ENCODE measurements around the gene TMEM74B.
A peak's percentile ranks its signal among the peaks of the same experiment; 100 is the strongest.

Gene TMEM74B

DNA sequence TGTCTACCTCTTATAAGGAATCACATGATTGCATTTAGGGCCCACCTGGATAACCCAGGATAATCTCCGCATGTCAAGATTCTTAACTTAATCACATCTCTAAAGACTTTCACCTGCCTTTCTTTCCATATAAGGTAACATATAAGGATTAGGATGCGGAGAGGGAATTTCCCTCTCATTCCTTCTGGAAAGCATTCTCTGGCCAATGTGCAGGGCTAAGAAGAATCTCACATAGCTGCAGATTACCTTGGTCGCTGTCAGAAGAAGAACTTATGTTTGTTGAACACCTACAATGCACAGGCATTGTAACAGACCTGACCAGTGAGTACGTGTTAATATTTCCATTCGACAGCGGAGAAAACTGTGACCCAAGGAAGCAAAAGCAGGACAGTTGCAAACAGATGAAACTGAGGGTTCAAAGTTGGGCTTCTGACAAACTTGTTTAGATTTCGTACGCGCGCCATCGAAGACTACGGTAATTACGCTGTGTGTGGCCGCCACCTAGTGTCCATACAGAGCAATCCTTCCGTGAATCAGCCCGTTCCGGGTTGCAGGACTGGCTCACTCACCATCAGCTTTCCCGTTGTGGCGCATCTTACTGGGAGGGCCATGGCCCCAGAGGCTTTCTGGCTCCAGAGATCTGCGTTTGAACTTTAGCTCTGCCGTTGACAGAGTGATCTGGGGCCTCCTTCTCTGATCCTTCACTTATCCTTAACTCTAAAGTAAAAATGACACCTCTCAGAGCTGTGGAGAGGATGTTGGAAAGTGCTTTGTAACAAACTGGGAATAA, 28.0 kb upstream of the TMEM74B start:
- Mint-ChIP-seq H3K27ac (ENCODE audit: low read depth) (no peak overlapping the region), H3K36me3 (ENCODE audit: insufficient read depth) (no peaks in the 10 kb centered on the region)
- DNase-seq (ENCODE audit: low spot score in 2 of 2) = peak; percentile 33 to 46

DNA sequence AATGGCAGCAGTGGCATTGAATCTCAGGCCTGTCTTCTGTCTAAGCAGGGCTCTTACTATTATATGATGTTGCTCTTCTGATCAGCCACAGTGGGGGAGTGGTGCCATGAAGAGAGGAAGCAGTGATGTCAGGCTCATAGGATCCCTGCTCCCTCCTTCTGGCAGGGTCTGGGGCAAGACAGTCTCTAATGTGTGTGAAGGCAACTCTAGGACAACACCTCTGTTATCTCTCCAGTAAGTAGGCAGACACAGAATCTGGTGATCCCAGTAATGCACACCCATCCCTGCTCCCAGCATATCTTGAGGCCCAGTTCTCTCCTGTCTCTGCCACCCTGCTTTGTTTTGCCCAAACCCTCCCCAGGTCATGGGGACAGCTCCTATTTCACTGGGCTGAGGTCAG, 27.2 kb upstream of the TMEM74B start:
- Mint-ChIP-seq H3K27me3 (peaks cover 61% of the 10 kb centered on the region), H3K4me1 (no peaks in the 10 kb centered on the region), H3K4me3 (no peak overlapping the region), H3K27ac (ENCODE audit: low read depth) (no peak overlapping the region), H3K9me3 (no peaks in the 10 kb centered on the region), H3K36me3 (ENCODE audit: insufficient read depth) (no peaks in the 10 kb centered on the region)
- DNase-seq (ENCODE audit: low spot score in 2 of 2) (no peak), ATAC-seq (replicated peaks; ENCODE audit: extremely low read depth, poor library complexity, severe bottlenecking) (no peak)

More for the DNA sequence above, 28.0 kb upstream of the TMEM74B start:
- no peak overlapping the region for H3K4me3 Mint-ChIP-seq
- no peaks in the 10 kb centered on the region for H3K9me3 Mint-ChIP-seq
- no peaks in the 10 kb centered on the region for H3K4me1 Mint-ChIP-seq
- ATAC-seq (replicated peaks; ENCODE audit: extremely low read depth, poor library complexity, severe bottlenecking) = peak; percentile 84
- peaks cover 69% of the 10 kb centered on the region for H3K27me3 Mint-ChIP-seq

DNA sequence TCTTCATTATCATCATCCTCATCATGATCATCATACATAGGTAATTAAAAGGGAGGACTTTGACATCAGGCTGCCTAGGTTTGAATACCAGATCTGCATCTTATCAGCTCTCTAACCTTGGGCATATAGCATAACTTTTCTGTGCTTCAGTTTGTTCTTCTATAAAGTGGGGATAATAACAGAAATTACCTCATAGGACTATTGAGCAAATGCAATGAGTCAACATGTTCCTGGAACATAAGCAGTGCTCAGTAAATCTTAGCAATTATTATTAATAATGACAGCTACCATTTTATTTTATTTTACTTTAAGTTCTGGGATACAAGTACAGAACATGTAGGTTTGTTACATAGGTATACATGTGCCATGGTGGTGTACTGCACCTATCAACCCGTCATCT, 25.7 kb upstream of the TMEM74B start:
- H3K36me3 Mint-ChIP-seq (ENCODE audit: insufficient read depth) = no peaks in the 10 kb centered on the region
- no peaks in the 10 kb centered on the region for H3K4me1 Mint-ChIP-seq
- ATAC-seq (replicated peaks; ENCODE audit: extremely low read depth, poor library complexity, severe bottlenecking) = no peak
- no peak overlapping the region for H3K4me3 Mint-ChIP-seq
- no peaks in the 10 kb centered on the region for H3K9me3 Mint-ChIP-seq
- H3K27me3 Mint-ChIP-seq = peaks cover 46% of the 10 kb centered on the region
- DNase-seq (ENCODE audit: low spot score in 2 of 2) = no peak
- no peak overlapping the region for H3K27ac Mint-ChIP-seq (ENCODE audit: low read depth)

DNA sequence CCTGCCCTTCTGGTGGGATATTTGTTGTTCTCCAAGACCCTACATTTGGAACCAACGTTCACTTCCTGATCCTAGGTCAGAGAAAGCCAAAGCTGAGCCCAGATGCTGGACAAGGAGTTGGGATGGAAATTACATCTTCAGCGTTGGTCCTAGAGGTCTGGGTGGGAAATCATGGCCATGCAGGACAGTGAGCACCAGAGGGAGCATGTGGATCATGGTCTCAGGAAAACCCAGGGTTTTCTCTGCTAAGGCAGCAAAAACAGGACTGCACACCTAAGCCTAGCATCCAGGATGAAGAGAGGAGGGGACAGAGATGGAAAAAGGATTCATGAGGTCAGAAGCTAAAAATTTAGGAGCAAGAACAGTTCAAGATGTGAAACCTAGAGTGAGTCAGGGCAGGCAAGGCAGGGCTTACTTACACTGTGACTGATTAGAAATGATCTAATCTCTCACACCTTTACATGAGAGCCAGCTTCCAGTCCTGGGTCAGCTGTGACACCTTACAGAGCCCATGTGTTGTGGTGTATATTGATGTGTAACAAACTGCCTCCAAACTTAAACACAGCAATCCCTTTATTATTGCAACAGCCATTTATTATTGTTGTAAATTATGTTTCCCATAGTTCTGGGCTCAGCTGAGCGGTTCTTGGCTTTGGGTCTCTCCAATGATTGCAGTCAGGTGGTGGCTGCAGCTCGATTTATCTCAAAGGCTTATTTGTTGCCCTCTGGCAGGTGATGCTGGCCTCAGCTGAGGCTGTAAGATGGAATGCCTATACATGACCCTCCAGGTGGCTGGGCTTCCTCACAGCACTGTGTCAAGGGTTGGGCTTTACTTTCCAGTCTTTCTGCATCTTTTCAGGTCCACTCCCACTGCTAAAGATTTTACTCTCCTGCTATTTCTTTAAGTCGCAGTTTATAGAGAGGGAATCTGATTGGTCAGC, 24.9 kb upstream of the TMEM74B start:
- H3K36me3 Mint-ChIP-seq (ENCODE audit: insufficient read depth) = no peaks in the 10 kb centered on the region
- no peaks in the 10 kb centered on the region for H3K4me1 Mint-ChIP-seq
- DNase-seq (ENCODE audit: low spot score in 2 of 2) = no peak
- H3K27ac Mint-ChIP-seq (ENCODE audit: low read depth) = no peak overlapping the region
- peaks cover 38% of the 10 kb centered on the region for H3K27me3 Mint-ChIP-seq
- no peak for ATAC-seq (replicated peaks; ENCODE audit: extremely low read depth, poor library complexity, severe bottlenecking)
- no peak overlapping the region for H3K4me3 Mint-ChIP-seq
- H3K9me3 Mint-ChIP-seq = no peaks in the 10 kb centered on the region

DNA sequence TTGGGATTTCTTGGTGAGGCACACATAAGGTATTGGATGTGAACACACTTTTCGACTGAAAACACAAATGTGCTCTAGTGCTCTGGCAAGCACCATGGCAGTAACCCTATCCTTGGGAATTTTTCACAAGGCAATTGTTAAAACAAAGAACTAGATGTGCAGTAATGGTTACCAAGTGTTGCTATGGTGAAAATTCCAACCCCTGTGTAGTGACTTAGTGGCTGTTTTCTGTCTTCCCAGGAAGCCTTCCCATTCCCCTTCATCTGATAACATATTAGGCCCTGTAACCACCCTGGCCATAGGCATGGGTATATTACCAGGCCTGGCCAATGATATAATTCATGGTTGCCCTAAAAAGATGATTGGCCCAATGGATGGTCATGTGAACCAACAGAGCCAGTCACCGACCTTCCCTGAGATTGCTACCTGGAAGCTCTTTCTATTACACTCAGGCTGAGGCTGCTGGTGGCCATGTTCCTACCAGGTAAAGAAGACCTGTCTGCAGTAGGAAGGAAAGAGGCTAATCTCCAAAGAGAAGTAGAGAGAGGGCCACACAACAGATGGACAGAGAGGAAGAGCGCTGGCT, 22.6 kb upstream of the TMEM74B start:
- peaks cover 2% of the 10 kb centered on the region for H3K36me3 Mint-ChIP-seq (ENCODE audit: insufficient read depth)
- peaks cover 25% of the 10 kb centered on the region for H3K27me3 Mint-ChIP-seq
- DNase-seq (ENCODE audit: low spot score in 2 of 2) (no peak), ATAC-seq (replicated peaks; ENCODE audit: extremely low read depth, poor library complexity, severe bottlenecking) (no peak)
- no peaks in the 10 kb centered on the region for H3K4me1 Mint-ChIP-seq
- H3K9me3 Mint-ChIP-seq = no peaks in the 10 kb centered on the region
- no peak overlapping the region for H3K4me3 Mint-ChIP-seq
- H3K27ac Mint-ChIP-seq (ENCODE audit: low read depth) = no peak overlapping the region

DNA sequence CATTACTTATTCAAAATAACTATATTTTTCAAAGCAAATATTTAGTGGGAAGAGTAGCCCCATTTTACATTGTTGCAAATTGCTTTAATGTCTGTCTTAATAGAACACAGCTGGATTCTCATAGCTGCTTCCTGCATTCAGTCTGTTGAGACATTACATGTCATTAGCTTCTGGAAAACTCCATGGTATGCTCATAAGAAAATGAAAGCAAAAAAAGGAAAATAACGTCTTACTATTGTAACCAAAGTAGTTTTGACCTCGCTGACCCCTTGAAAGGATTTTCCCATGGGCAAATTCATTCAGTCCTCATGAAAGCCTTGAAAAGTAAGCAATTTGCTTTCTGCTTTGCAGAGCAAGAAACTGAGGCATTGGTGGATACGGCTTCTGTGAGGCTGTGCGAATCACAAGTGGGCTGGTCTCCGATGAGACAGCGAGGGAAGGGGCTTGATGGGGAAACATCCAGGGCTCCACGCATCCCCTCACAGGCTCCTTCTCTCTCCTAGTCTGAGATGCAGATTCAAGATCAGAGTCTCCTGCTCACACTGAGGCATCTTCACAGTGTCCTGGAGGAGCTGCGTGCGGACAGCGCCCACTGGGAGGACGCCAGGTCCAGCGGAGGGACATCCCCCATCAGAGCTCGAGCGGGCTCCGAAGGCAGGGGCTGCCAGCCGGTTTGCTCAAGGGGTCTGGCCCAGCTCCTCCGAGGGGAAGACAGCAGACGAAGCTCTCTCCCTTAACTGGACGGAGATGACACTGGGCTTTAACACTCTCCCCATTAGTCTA, 21.8 kb upstream of the TMEM74B start:
- ATAC-seq (replicated peaks; ENCODE audit: extremely low read depth, poor library complexity, severe bottlenecking) = no peak

DNA sequence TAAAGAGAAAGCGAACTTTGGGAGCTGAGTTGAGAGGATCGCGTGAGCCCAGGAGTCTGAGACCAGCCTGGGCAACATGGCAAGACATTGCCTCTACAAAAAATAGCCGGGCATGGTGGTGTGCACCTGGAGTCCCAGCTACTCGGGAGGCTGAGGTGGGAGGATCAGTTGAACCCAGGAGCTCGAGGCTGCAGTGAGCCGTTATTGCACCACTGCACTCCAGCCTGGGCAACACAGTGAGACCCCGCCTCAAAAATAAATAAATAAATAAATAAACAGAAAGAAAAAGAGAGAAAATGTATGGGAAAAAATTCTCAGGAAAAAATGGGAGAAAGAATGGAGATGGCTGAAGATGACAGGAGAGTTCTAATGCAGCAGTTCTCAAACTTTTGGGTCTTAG, 21.0 kb upstream of the TMEM74B start:
- Mint-ChIP-seq H3K4me1 (no peaks in the 10 kb centered on the region), H3K9me3 (no peaks in the 10 kb centered on the region), H3K4me3 (no peak overlapping the region), H3K36me3 (ENCODE audit: insufficient read depth) (peaks cover 2% of the 10 kb centered on the region), H3K27me3 (peaks cover 9% of the 10 kb centered on the region), H3K27ac (ENCODE audit: low read depth) (no peak overlapping the region)
- DNase-seq (ENCODE audit: low spot score in 2 of 2) (no peak), ATAC-seq (replicated peaks; ENCODE audit: extremely low read depth, poor library complexity, severe bottlenecking) (no peak)

More for the DNA sequence above, 21.8 kb upstream of the TMEM74B start:
- Mint-ChIP-seq H3K27me3 (peaks cover 16% of the 10 kb centered on the region), H3K9me3 (no peaks in the 10 kb centered on the region), H3K36me3 (ENCODE audit: insufficient read depth) (peaks cover 2% of the 10 kb centered on the region), H3K27ac (ENCODE audit: low read depth) (no peak overlapping the region), H3K4me3 (no peak overlapping the region), H3K4me1 (no peaks in the 10 kb centered on the region)
- DNase-seq (ENCODE audit: low spot score in 2 of 2) = no peak

DNA sequence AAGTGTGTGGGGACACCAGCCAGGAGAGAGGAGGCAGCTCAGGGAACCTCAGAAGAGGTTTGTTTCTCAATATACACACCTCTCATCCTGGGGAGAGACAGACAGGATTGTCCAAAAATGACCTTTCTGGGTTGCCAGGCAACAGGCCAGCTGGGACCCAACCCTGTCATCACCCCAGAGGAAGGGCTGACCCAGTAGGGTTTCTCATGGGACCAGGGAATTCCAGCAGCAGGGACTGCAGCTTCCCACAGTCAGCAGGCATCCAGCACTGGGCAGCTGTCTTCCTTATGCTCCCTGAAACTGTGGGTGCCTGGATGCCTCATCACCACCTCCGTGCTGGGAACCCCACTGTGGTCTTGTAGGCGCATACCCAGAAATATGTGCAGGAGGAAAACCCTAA, 19.8 kb upstream of the TMEM74B start:
- no peak overlapping the region for H3K4me3 Mint-ChIP-seq
- no peaks in the 10 kb centered on the region for H3K4me1 Mint-ChIP-seq
- no peaks in the 10 kb centered on the region for H3K27me3 Mint-ChIP-seq

DNA sequence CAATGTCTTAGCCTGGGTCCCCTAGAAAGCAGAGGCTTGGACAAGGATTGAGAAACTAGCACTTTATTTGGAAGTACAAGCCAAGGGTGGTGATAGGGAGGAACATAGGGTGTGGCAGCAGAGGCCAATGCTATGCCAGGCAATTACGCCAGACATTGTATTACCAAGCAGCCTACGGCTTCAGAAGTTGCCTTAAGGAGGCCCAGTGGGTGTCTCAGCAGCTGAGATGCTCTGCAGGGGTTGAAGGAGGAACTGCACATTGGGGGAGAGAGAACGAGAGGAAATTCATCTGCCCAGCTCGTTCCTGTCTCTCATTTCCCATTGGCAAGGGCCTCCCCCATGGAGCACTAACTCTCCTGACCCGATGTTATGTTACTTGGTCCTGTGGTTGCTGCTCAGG, 19.3 kb upstream of the TMEM74B start:
- ATAC-seq (replicated peaks; ENCODE audit: extremely low read depth, poor library complexity, severe bottlenecking) (no peak), DNase-seq (ENCODE audit: low spot score in 2 of 2) (no peak)
- no peak overlapping the region for H3K27ac Mint-ChIP-seq (ENCODE audit: low read depth)
- no peaks in the 10 kb centered on the region for H3K4me1 Mint-ChIP-seq
- no peak overlapping the region for H3K4me3 Mint-ChIP-seq
- H3K27me3 Mint-ChIP-seq = no peaks in the 10 kb centered on the region
- H3K36me3 Mint-ChIP-seq (ENCODE audit: insufficient read depth) = peaks cover 2% of the 10 kb centered on the region
- no peaks in the 10 kb centered on the region for H3K9me3 Mint-ChIP-seq

More for the DNA sequence above, 19.8 kb upstream of the TMEM74B start:
- DNase-seq (ENCODE audit: low spot score in 2 of 2) (no peak), ATAC-seq (replicated peaks; ENCODE audit: extremely low read depth, poor library complexity, severe bottlenecking) (no peak)
- no peaks in the 10 kb centered on the region for H3K9me3 Mint-ChIP-seq
- H3K27ac Mint-ChIP-seq (ENCODE audit: low read depth) = no peak overlapping the region
- H3K36me3 Mint-ChIP-seq (ENCODE audit: insufficient read depth) = peaks cover 2% of the 10 kb centered on the region

DNA sequence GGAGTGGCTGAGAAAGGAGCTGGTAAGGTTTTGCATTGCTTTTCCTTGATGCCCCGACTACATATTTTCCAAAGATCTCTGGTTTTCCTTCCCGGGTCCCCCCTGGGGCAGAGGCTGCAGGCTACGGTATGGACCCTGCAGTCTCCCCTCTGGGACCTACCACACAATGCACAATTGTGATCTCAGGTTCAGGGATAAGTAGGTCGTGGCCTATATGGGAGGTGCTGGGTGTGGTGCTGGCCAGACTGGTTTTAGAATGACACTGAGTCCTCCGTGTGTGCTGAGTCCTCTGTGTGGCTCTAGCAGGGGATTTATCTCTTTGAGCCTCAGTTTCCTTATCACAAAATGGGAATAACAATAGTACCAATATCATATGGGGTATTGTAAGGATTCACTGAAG, 18.8 kb upstream of the TMEM74B start:
- Mint-ChIP-seq H3K4me1 (no peaks in the 10 kb centered on the region), H3K36me3 (ENCODE audit: insufficient read depth) (peaks cover 2% of the 10 kb centered on the region), H3K4me3 (no peak overlapping the region), H3K9me3 (no peaks in the 10 kb centered on the region), H3K27ac (ENCODE audit: low read depth) (no peak overlapping the region), H3K27me3 (no peaks in the 10 kb centered on the region)
- DNase-seq (ENCODE audit: low spot score in 2 of 2) = no peak
- ATAC-seq (replicated peaks; ENCODE audit: extremely low read depth, poor library complexity, severe bottlenecking) = no peak

DNA sequence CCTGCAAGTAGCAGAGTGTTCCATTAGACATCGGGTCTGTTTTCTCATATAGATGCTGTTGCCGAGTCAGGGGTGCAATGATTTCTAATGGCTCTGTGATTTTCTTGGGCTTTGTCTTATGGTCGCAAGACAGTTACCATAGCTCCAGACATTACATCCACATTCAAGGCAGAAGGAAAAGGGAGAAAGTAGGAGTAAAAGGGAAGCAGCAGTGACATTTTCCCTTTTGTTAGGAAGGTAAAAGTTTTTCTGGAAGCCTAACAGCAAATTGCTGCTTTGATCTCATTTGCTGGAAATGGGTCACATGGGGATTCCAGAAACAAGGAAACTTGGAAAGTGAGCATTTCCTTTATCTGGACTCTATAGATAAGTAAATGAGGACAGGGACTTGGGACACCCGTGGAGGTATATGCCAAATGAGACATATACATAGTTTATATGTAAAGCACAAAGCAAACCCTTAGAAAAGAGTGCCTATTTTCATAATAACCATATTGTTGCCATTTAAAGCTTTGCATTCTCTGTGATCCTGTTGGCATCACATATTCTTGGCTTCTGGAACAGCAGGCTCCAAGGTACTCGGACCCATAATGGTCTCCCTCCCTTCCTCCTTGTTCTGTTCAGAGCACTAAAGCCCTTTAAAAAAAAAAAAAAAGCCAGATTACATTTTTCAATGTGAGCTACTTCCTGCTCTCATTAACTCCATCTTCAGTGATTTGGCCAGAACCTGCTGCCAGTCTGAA, 18.2 kb upstream of the TMEM74B start, which contains the start of gene C20orf202:
Gene C20orf202, plus strand, starts transcription at position 693 of the 743 bp plus-strand sequence. CDS start 132 bp downstream, outside the sequence.
- no peak within 1 kb of the TSS for H3K27ac Mint-ChIP-seq (ENCODE audit: low read depth)
- DNase-seq (ENCODE audit: low spot score in 2 of 2) = no peak
- H3K9me3 Mint-ChIP-seq = no peaks in the 10 kb centered on the region
- H3K27me3 Mint-ChIP-seq = no peaks in the 10 kb centered on the region
- ATAC-seq (replicated peaks; ENCODE audit: extremely low read depth, poor library complexity, severe bottlenecking) = no peak
- H3K4me1 Mint-ChIP-seq = no peaks in the 10 kb centered on the region
- peaks cover 2% of the 10 kb centered on the region for H3K36me3 Mint-ChIP-seq (ENCODE audit: insufficient read depth)
- no peak within 1 kb of the TSS for H3K4me3 Mint-ChIP-seq

All from central memory CD8-positive, alpha-beta T cell (primary cell).